ENCODE data around the gene ZNF799.
"Not testable (repeated sequence)": the region's sequence is repeated elsewhere in the genome, so short reads cannot be mapped to it uniquely, and the experiment has no call there.

ZNF799 gene

DNA sequence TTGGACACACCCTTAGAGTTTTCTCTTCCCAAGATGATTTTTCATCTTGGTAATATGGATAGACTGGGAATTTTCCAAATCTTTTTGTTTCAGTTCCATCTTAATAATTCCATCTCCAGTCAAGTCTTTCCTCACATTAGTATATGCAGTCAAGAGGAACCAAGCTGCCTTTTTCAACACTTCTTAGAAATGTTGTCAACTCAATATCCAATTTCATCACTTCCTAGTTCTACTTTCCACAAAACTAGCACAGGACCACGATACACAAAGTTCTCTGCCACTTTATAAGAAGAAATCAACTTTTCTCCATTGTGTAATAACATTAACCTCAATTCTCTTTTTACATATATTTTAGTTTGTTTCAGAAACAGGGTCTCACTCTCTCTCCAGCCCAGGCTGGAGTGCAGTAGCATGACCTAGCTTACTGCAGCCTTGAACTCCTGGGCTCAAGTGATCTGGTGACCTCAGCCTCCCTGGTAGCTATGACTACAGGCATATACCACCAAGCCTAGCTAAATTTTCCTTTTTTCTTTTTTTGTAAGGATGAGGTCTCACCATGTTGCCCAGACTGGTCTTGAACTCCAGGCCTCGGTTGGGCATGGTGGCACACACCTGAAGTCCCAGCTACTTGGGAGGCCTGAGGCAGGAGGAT is 24.3 kb upstream of the ZNF799 start:
- TF ChIP-seq, protein P1, sequence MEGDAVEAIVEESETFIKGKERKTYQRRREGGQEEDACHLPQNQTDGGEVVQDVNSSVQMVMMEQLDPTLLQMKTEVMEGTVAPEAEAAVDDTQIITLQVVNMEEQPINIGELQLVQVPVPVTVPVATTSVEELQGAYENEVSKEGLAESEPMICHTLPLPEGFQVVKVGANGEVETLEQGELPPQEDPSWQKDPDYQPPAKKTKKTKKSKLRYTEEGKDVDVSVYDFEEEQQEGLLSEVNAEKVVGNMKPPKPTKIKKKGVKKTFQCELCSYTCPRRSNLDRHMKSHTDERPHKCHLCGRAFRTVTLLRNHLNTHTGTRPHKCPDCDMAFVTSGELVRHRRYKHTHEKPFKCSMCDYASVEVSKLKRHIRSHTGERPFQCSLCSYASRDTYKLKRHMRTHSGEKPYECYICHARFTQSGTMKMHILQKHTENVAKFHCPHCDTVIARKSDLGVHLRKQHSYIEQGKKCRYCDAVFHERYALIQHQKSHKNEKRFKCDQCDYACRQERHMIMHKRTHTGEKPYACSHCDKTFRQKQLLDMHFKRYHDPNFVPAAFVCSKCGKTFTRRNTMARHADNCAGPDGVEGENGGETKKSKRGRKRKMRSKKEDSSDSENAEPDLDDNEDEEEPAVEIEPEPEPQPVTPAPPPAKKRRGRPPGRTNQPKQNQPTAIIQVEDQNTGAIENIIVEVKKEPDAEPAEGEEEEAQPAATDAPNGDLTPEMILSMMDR (IDR thresholded peaks at IDR 0.05; ENCODE audit: extremely low read depth, insufficient read depth, missing control alignments) = no peak
- DNase-seq (ENCODE audit: low spot score) = no peak
- in situ Hi-C loops (cut with MboI; ENCODE audit: low pct_unique_long_range_greater_than_20kb, low sequenced_read_pairs, unreplicated experiment) = no loop called here

DNA sequence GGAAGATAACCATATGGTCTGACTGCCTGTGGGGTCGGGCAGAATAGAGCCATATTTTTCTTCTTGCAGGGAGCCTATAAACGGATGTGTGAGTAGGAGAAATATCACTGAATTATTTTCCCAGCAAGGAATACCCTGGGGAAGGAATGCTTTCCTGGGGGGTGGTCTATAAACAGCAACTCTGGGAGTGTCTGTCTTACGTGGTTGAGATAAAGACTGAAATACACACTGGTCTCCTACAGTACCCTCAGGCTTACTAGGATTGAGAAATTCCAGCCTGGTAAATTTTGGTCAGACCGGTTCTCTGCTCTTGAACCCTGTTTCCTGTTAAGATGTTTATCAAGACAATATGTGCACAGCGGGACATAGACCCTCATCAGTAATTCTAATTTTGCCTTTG is 16.2 kb upstream of the ZNF799 start:
- in situ Hi-C loops (cut with MboI; ENCODE audit: low pct_unique_long_range_greater_than_20kb, low sequenced_read_pairs, unreplicated experiment); DNase-seq (ENCODE audit: low spot score): not testable (repeated sequence)

GRCh38 chr19:12411893-12412292 is 10.8 kb upstream of the ZNF799 start:
- TF ChIP-seq, protein P1 (IDR thresholded peaks at IDR 0.05; ENCODE audit: extremely low read depth, insufficient read depth, missing control alignments) = no peak
- no peak for DNase-seq (ENCODE audit: low spot score)
- in situ Hi-C loops (cut with MboI; ENCODE audit: low pct_unique_long_range_greater_than_20kb, low sequenced_read_pairs, unreplicated experiment) = no loop called here

GRCh38 chr19:12399901-12400632 is 1.0 kb downstream of the ZNF799 start:
- in situ Hi-C loops (cut with MboI; ENCODE audit: low pct_unique_long_range_greater_than_20kb, low sequenced_read_pairs, unreplicated experiment); DNase-seq (ENCODE audit: low spot score): not testable (repeated sequence)

- DNase-seq (ENCODE audit: low spot score); in situ Hi-C loops (cut with MboI; ENCODE audit: low pct_unique_long_range_greater_than_20kb, low sequenced_read_pairs, unreplicated experiment): not testable (repeated sequence)
Measured at GRCh38 chr19:12391148-12391547, 9.9 kb downstream of the ZNF799 start.

- in situ Hi-C loops (cut with MboI; ENCODE audit: low pct_unique_long_range_greater_than_20kb, low sequenced_read_pairs, unreplicated experiment); DNase-seq (ENCODE audit: low spot score): not testable (repeated sequence)
Measured at GRCh38 chr19:12386365-12386764, 14.7 kb downstream of the ZNF799 start.

GRCh38 chr19:12380444-12380737 is 20.7 kb downstream of the ZNF799 start:
- no peak for DNase-seq (ENCODE audit: low spot score)
- in situ Hi-C loops (cut with MboI; ENCODE audit: low pct_unique_long_range_greater_than_20kb, low sequenced_read_pairs, unreplicated experiment) = no loop called here
- TF ChIP-seq, protein P1 (IDR thresholded peaks at IDR 0.05; ENCODE audit: extremely low read depth, insufficient read depth, missing control alignments) = no peak

GRCh38 chr19:12379732-12380443 is 21.2 kb downstream of the ZNF799 start:
- DNase-seq (ENCODE audit: low spot score) = no peak
- in situ Hi-C loops (cut with MboI; ENCODE audit: low pct_unique_long_range_greater_than_20kb, low sequenced_read_pairs, unreplicated experiment) = no loop called here
- TF ChIP-seq, protein P1 (IDR thresholded peaks at IDR 0.05; ENCODE audit: extremely low read depth, insufficient read depth, missing control alignments) = no peak
